Amygdala (tissue), 56 donors: ENCODE results near the gene PSMG1.
"Not testable (repeated sequence)": the region's sequence is repeated elsewhere in the genome, so short reads cannot be mapped to it uniquely, and the experiment has no call there.

Source experiments
- DNase-seq, 56 donors: peaks; one replicate each; lab custom pipeline; 2025; lab: John Stamatoyannopoulos, UW

The PSMG1 gene

DNA sequence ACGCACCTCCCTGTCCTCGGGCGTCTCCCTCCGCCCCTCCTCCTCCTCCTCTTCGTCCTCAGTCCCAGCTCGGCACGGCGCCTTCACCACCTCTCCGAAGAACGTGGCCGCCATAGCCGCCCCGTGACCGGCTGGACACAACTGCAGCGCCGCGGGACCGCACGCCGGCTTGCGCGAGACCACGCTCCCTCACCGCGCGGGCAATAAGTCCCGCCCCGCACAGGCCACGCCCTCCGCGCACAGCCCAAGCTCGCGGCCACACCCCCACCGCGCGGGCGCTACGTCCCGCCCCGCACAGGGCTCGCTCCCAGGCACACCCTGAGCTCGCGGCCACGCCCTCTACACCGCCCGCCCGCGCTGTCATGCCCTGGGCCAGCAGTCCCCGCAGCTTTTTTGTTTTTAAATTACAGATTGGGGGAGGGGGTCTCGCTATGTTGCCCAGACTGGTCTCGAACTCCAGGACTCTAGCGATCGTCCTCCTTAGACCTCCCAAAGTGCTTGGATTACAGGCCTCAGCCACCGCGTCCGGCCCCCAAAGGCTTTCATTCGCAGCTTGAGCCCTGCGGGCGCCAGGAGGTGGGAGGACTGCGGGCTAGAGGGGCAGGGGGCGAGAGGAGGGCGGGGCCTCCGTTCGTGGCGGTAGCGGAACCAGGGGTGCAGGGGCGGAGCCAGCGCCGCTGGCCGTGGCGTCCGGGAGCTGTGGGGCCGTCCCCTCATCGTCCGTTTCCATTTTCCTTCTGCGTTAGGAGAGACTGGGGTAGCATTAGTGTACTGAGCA, at the start of gene PSMG1:
Gene PSMG1 (minus strand): TSS at position 180 of the 778 bp plus-strand sequence. CDS start 66 bp downstream, at position 114.
- DNase-seq, result peak; percentile 15 to 92 (median 80)

DNA sequence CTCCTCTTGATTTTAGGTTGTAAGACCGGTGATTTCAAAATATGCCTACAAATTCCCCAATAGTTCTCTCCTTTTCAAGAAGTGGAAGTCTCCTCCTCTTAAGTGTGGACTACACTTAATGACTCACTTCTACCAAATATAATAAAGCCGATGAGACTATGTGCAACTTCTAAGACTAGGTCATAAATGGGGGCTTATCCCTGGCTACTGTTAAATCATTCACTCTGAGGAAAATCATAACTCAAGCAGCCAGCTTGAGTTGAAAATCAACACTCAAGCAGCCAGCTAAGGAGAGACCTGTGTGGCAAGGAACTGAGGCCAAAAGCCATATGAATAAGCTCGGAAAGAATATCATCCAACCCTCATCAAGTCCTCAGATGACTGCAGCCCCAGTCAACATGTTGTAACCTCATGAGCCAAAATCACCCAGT, 49.6 kb upstream of the PSMG1 start:
- DNase-seq, result no peak

- DNase-seq, result no peak
Measured at GRCh38 chr21:39224930-39225329, 41.7 kb upstream of the PSMG1 start.

- no peak for DNase-seq
Measured at GRCh38 chr21:39221997-39222486, 38.8 kb upstream of the PSMG1 start.

DNA sequence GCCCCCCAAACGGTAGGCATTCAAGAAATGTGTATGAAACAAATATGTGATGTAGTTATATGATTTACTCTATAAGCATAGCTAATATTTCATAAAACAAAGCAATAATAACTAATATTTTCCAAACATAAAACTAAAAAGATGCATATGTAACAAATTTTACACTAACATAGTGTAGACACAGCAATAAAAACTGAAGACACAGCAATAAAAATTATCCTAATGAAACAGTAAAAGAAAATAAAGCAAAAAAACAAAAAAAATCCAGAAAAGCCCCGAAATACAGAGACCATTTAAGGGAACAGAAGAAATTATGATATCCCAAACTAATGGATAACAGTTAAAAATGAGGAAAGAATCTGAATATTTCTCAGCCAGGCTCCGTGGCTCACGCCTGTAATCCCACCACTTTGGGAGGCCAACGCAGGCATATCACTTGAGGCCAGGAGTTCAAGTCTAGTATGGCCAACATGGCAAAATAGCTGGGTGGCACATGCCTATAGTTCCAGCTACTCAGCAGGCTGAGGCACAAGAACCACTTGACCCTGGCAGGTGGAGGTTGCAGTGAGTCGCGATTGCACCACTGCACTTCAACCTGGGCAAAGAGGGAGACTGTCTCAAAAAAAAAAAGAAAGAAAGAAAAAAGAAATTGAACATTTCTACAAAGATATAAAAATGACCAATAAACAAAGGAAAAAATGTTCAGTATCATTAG, 38.2 kb upstream of the PSMG1 start:
- DNase-seq, result no peak

DNA sequence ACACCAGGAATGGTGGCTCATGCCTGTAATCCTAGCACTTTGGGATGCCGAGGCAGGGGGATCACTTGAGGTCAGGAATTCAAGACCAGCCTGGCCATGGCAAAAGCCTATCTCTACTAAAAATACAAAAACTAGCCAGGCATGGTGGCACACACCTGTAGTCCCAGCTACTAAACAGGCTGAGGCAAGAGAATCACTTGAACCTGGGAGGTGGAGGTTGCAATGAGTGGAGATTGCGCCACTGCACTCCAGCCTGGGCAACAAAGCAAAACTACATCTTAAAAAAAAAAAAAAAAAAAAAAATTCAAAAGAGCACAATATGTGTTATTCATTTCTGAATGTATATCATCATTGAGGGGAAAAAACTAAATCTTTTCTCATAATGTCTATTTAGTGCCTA, 37.6 kb upstream of the PSMG1 start:
- not testable (repeated sequence) for DNase-seq

- peak in 1 of 56 donors; percentile 4 for DNase-seq
Measured at GRCh38 chr21:39220150-39220549, 36.9 kb upstream of the PSMG1 start.

DNA sequence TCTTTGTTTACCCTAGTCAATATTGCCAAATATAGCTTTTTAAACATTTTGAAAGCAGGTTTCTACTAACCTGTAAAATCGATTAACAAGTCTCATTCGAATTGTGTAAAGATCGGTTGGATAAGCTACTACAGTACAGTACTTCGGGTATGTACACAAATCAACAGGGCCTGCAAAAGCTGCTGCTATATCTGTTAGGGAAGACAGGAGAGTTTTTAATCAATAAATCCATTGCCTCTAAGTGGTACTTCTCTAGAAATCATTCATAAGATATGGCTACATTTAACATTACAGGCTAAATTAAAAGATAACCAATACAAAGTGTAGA, 34.8 kb upstream of the PSMG1 start:
- DNase-seq, result no peak

DNA sequence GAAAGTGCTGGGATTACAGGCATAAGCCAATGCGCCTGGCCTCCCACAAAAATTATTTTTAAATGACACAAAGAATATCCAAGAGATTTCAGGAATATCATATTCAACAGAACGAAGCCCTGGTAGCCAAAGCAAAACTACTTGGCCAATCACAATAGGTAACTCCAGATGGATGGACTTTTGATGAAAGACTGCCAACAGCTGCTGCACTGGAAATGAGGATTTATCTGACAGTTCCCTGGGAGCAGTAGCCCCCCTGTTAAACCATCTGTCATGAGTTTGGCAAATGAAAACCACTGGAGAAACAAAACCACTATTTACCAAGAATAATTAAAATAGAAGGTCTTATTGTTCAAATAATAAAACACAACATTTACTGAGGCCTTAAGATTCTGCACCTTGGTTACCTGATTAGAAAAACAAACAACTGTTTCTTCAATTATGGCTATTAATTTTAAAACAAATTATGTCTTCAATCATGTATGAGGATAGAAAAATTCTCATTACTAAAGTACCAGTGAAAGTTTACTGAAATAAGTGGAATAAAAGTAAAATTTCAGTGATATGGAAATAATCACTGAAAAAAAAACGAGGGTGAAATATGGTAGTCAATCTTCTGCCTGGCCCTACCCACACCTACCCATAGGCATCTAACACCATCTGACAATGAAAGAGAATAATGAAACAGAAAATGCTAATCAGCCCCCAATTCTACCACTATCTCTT, 34.3 kb upstream of the PSMG1 start:
- no peak for DNase-seq

- DNase-seq, result no peak
Measured at GRCh38 chr21:39216290-39216689, 33.0 kb upstream of the PSMG1 start.

DNA sequence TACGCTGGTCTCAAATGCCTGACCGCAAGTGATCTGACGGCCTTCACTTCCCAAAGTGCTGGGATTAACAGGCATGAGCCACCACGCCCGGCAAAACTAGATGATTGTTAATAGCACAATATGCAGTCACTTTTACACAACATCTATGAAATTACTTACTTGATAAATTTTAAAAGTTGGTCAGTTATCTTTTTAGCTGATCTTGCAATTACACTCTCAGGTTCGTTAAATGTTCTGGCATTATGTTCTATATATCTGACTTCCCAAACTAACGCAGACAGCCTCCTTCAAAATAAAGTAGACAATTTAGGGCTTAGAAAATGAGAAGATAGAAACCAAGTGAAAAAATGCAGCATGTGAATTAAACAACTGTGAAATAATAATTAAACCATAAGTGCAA, 31.8 kb upstream of the PSMG1 start:
- DNase-seq, result no peak

DNA sequence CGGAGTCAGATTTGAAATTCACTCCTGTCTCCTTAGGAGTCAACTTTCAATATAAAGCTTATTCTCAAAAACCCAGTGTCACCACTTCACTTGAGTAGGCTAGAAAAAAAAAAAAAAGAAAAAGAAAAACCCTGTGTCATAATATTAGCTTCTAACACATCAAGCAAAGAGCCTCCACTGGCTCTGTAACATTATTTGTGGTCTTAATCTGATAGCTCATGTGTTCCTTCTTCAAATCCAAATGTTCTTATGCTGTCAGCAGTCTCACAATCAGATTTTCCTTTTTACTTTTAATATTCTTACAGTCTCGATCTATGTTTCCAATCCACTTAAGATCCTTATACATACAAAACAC, 26.1 kb upstream of the PSMG1 start:
- DNase-seq, result no peak

- no peak for DNase-seq
Measured at GRCh38 chr21:39208624-39209333, 25.5 kb upstream of the PSMG1 start.

- no peak for DNase-seq
Measured at GRCh38 chr21:39204134-39204533, 20.9 kb upstream of the PSMG1 start.

DNA sequence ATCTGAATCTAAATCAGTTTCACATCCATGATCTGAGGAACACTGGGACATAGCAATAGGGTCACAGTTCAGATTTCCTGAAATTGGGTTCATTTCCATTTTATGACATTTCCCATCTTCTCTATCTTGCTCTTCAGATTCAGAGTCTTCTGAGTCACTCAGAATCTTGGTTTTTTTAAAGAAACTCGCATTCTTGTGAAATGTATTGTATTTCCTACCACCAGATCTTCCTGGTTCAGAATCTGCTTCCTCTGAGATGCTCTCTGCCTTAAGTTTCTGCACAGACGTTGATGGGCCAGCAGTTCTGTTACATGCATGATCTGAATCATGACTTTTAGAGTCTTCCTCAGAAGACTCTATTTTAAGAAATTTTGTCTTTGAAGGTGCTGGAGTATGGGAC, 15.5 kb upstream of the PSMG1 start:
- DNase-seq, result no peak

GRCh38 chr21:39197448-39198233, 14.4 kb upstream of the PSMG1 start:
- no peak for DNase-seq

GRCh38 chr21:39196838-39197237, 13.6 kb upstream of the PSMG1 start:
- DNase-seq, result no peak

GRCh38 chr21:39196310-39196709, 13.1 kb upstream of the PSMG1 start:
- DNase-seq, result no peak

DNA sequence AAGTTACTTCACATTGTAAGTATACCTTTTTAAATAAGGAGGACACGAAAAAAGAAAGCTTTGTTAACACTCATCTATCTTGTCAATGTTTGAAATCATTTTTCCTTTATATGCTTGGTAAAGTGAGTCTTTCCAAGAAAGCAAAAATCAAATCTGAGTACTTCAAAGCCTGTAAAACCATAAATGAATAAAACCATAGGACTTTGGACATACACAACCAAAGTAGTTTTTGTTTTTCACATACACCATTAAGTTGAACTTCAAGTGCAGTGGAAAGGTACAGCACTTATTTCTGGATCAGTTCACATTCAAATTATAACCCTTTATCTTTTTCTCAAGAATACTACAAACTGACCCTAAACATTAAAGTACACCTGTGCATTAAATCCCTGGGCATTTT, 10.1 kb upstream of the PSMG1 start:
- DNase-seq, result no peak
